ENCODE results near the gene CSPG4.

CSPG4 gene

DNA sequence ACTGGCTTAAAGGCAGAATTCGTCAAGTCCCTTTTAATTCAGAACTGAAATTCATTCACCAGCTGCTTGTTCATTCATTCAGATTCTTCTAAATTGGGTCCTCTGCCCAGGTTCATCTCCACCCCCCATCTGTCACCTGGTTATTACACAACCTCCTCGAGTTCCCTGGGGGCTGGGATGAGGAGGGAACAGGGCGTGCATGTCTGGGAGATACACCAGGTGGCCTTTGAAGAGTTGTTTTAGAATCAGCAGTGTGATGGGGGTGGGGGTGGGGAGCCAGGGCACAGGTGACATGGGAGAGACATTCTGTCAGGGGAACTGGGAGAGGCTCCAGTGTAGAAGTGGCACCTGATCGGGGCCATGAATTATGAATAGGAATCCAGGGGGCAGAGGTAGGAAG is 56.7 kb downstream of the CSPG4 start:
- H3K4me1 ChIP-seq (ENCODE audit: control insufficient read depth in 2 of 2, insufficient read depth in 2 of 2, low read length in 2 of 2), result peaks cover 32 to 33% of the 10 kb centered on the region in 2 donors
- H3K27me3 ChIP-seq (ENCODE audit: control insufficient read depth in 2 of 2, insufficient read depth in 2 of 2, low read length in 2 of 2), result no peaks in the 10 kb centered on the region
- no peak overlapping the region for H3K27ac ChIP-seq (ENCODE audit: low read depth in 2 of 2, low read length in 2 of 2)
- H3K9me3 ChIP-seq (ENCODE audit: control insufficient read depth in 2 of 2, low read length in 2 of 2), result no peaks in the 10 kb centered on the region
- peaks cover 19 to 26% of the 10 kb centered on the region in 2 donors for H3K36me3 ChIP-seq (ENCODE audit: control insufficient read depth in 2 of 2, insufficient read depth in 2 of 2, low read length in 2 of 2)
- H3K9ac ChIP-seq (ENCODE audit: low read depth in 1 of 2, low read length in 2 of 2), result no peak overlapping the region
- H3K4me3 ChIP-seq (ENCODE audit: low read length in 2 of 2), result no peak overlapping the region

DNA sequence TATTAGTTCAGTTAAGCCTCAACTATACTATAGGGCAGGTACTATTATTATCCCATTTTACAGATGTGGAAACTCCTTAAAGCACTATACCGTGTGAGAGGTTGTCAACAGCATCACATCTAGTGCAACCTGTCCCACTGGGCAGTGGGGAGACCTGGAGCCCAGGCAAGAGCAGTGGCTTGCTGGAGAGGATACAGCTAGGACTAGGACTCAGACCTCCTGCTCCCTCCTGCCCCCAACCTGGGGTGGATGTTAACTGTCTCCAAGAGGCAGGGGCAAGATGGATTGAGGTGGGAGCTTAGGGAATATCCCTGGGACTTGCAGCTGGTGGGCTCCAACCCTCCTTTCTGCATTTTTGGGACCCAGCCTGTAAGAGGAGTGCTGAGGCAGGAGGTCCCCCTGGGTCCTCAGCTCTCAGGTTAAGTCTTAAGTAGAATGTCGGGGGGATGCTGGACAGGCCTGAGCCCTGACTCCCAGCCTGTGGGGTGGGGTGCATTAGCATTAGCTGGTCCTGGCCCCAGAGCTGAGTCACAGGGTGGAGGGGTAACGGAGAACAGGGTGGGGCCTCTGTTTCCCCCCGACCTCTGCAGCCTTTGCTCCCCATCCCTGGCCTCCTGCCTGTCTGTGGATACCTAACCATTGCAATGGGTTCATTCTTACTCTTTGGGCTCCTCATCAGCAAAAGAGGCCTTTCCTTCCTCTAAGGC is 58.3 kb downstream of the CSPG4 start:
- H3K27me3 ChIP-seq (ENCODE audit: control insufficient read depth in 2 of 2, insufficient read depth in 2 of 2, low read length in 2 of 2), result no peaks in the 10 kb centered on the region
- no peaks in the 10 kb centered on the region for H3K9me3 ChIP-seq (ENCODE audit: control insufficient read depth in 2 of 2, low read length in 2 of 2)
- H3K9ac ChIP-seq (ENCODE audit: low read depth in 1 of 2, low read length in 2 of 2), result no peak overlapping the region
- peaks cover 12 to 38% of the 10 kb centered on the region in 2 donors for H3K36me3 ChIP-seq (ENCODE audit: control insufficient read depth in 2 of 2, insufficient read depth in 2 of 2, low read length in 2 of 2)
- H3K4me3 ChIP-seq (ENCODE audit: low read length in 2 of 2), result no peak overlapping the region
- no peak overlapping the region for H3K27ac ChIP-seq (ENCODE audit: low read depth in 2 of 2, low read length in 2 of 2)
- peaks cover 37 to 39% of the 10 kb centered on the region in 2 donors for H3K4me1 ChIP-seq (ENCODE audit: control insufficient read depth in 2 of 2, insufficient read depth in 2 of 2, low read length in 2 of 2)

DNA sequence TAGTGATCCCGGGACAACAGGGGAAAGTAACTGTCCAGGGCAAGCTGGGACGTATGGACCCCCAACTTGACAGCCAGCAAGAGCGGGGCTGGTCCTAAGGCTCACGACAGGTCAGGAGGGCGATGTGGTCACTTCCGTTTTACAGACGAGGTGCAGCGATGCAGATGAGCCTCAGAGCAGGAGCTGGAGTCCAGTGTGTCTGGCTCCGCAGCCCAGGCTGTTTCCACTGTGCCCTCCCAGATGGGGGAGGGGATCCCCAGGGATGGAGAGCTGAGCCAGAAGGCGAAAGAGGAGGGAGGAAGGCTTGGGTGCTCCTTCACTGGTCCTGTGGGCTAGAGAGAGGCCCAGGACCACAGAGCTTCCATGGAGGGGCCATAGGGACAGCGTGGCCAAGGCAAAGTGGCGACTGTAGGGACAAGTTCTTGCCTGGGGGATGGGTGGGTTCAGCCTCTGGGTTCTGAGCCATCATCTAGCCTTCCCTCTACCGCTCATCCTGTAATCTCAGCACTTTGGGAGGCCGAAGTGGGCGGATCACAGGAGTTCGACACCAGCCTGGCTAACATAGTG is 59.2 kb downstream of the CSPG4 start:
- Histone ChIP-seq H3K27me3 (ENCODE audit: control insufficient read depth in 2 of 2, insufficient read depth in 2 of 2, low read length in 2 of 2) (no peaks in the 10 kb centered on the region), H3K9me3 (ENCODE audit: control insufficient read depth in 2 of 2, low read length in 2 of 2) (no peaks in the 10 kb centered on the region), H3K9ac (ENCODE audit: low read depth in 1 of 2, low read length in 2 of 2) (no peak overlapping the region), H3K4me1 (ENCODE audit: control insufficient read depth in 2 of 2, insufficient read depth in 2 of 2, low read length in 2 of 2) (peaks cover 46 to 49% of the 10 kb centered on the region in 2 donors), H3K27ac (ENCODE audit: low read depth in 2 of 2, low read length in 2 of 2) (no peak overlapping the region), H3K36me3 (ENCODE audit: control insufficient read depth in 2 of 2, insufficient read depth in 2 of 2, low read length in 2 of 2) (peaks cover 12 to 37% of the 10 kb centered on the region in 2 donors), H3K4me3 (ENCODE audit: low read length in 2 of 2) (no peak overlapping the region)

DNA sequence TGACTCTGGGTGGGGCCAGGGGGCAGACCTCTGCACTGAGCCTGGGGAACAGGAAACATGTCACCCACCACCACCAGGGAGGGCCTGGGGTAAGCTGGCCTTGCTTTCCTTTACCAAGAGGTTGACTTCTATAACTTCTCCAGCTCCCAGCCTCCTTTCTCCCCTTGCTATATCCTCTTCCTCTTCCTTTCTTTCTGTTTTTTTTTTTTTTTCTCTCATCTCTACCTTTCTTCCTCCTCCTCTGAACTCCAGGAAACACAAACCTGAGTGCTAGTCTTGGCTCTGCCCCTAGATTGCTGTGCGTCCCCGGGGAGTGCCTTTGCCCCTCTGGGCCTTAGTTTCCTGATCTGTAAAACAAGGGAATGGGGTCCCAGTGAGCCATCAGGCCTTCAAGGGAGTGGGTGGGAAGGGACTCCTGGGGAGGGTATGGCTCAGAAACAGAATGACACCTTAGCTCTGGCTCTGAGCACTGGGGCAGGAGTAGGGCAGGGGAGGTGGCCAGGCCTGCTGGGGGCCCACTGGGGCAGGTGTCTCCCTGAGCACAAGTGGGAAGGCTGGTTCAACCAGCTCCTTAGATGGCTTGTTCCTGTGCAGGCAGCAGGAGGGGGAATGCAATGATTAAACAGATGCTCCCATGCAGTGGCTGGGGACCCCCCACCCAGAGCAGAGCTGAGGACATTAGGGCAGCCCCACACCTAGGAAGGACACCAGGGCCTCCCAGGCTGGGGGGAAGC is 60.7 kb downstream of the CSPG4 start:
- Histone ChIP-seq H3K36me3 (ENCODE audit: control insufficient read depth in 2 of 2, insufficient read depth in 2 of 2, low read length in 2 of 2) (peaks cover 7 to 23% of the 10 kb centered on the region in 2 donors), H3K4me1 (ENCODE audit: control insufficient read depth in 2 of 2, insufficient read depth in 2 of 2, low read length in 2 of 2) (peaks cover 47 to 51% of the 10 kb centered on the region in 2 donors), H3K9me3 (ENCODE audit: control insufficient read depth in 2 of 2, low read length in 2 of 2) (no peaks in the 10 kb centered on the region), H3K9ac (ENCODE audit: low read depth in 1 of 2, low read length in 2 of 2) (peak overlapping the region; percentile 41 to 52), H3K4me3 (ENCODE audit: low read length in 2 of 2) (peak overlapping the region; percentile 61 to 94), H3K27me3 (ENCODE audit: control insufficient read depth in 2 of 2, insufficient read depth in 2 of 2, low read length in 2 of 2) (no peaks in the 10 kb centered on the region), H3K27ac (ENCODE audit: low read depth in 2 of 2, low read length in 2 of 2) (peak overlapping the region; percentile 9 to 48)

DNA sequence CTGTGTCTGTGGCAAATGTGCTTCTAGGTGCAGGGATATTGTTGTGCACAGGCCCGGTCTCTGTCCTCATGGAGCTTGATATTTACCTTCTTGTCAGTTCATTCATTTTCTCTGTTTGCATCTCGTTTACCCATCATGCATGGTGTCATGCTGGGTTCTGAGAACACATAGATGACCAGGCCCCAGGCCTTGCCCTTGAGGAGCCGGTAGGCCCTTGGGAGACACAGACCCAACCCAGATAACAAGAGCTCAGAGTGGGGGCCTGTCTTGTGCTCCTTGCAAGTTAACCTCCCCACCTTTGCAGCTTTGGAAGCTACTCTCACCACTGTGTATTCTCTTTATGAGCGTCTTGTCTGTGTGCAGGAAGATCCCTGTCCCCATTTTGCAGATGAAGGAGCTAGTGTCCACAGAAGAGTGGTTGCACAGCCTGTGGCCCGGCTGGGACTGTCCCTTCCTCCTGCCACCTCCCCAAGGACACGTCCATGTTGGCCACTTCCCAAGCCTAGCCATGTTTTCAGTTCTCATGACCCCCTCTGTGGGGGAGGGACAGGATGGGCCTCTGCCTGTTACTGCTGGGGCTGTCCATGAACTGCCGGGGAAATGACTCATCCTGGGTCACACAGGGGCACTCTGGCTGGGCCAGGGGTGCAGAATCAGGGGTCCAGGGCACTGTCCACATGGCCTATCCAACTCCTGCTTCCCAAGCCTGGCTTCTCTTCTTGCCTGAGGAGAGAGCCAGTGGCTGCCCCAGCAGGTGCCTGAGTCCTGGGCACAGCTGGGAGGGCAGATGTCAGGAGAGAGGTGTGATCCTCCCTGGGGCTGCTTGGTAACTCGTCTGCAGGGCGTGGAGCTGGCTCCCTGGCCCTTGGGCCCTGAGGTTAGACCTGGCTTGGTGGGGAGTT is 61.5 kb downstream of the CSPG4 start:
- Histone ChIP-seq H3K4me3 (ENCODE audit: low read length in 2 of 2) (peak overlapping the region; percentile 61 to 94), H3K27ac (ENCODE audit: low read depth in 2 of 2, low read length in 2 of 2) (peak overlapping the region; percentile 9 to 48), H3K4me1 (ENCODE audit: control insufficient read depth in 2 of 2, insufficient read depth in 2 of 2, low read length in 2 of 2) (peaks cover 55 to 58% of the 10 kb centered on the region in 2 donors), H3K27me3 (ENCODE audit: control insufficient read depth in 2 of 2, insufficient read depth in 2 of 2, low read length in 2 of 2) (no peaks in the 10 kb centered on the region), H3K9ac (ENCODE audit: low read depth in 1 of 2, low read length in 2 of 2) (peak overlapping the region; percentile 34 to 52), H3K36me3 (ENCODE audit: control insufficient read depth in 2 of 2, insufficient read depth in 2 of 2, low read length in 2 of 2) (peaks cover 7 to 18% of the 10 kb centered on the region in 2 donors), H3K9me3 (ENCODE audit: control insufficient read depth in 2 of 2, low read length in 2 of 2) (no peaks in the 10 kb centered on the region)

DNA sequence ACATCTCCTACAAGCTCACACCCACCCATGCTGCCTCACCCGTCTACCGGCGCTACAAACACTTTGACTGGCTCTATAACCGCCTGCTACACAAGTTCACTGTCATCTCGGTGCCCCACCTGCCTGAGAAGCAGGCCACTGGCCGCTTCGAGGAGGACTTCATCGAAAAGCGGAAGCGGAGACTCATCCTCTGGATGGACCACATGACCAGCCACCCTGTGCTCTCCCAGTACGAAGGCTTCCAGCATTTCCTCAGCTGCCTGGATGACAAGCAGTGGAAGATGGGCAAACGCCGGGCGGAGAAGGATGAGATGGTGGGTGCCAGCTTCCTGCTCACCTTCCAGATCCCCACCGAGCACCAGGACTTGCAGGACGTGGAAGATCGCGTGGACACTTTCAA is 62.8 kb downstream of the CSPG4 start:
- peaks cover 56 to 58% of the 10 kb centered on the region in 2 donors for H3K4me1 ChIP-seq (ENCODE audit: control insufficient read depth in 2 of 2, insufficient read depth in 2 of 2, low read length in 2 of 2)
- H3K9me3 ChIP-seq (ENCODE audit: control insufficient read depth in 2 of 2, low read length in 2 of 2), result no peaks in the 10 kb centered on the region
- no peak overlapping the region for H3K27ac ChIP-seq (ENCODE audit: low read depth in 2 of 2, low read length in 2 of 2)
- no peak overlapping the region for H3K9ac ChIP-seq (ENCODE audit: low read depth in 1 of 2, low read length in 2 of 2)
- no peaks in the 10 kb centered on the region for H3K27me3 ChIP-seq (ENCODE audit: control insufficient read depth in 2 of 2, insufficient read depth in 2 of 2, low read length in 2 of 2)
- peaks cover 4 to 18% of the 10 kb centered on the region in 2 donors for H3K36me3 ChIP-seq (ENCODE audit: control insufficient read depth in 2 of 2, insufficient read depth in 2 of 2, low read length in 2 of 2)
- H3K4me3 ChIP-seq (ENCODE audit: low read length in 2 of 2), result peak overlapping the region in 1 of 2 donors; percentile 94

DNA sequence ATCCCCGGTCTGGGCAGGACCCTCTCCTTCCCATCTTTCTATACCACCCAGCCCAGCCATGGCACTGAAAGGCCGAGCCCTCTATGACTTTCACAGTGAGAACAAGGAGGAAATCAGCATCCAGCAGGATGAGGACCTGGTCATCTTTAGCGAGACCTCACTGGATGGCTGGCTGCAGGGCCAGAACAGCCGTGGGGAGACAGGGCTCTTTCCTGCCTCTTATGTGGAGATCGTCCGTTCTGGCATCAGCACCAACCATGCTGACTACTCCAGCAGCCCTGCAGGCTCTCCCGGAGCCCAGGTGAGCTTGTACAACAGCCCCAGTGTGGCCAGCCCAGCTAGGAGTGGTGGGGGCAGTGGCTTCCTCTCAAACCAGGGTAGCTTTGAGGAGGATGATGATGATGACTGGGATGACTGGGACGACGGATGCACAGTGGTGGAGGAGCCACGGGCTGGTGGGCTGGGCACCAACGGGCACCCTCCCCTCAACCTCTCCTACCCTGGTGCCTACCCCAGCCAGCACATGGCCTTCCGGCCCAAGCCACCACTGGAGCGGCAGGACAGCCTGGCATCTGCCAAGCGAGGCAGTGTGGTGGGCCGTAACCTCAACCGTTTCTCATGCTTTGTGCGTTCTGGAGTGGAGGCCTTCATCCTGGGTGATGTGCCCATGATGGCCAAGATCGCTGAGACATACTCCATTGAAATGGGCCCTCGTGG is 63.4 kb downstream of the CSPG4 start:
- Histone ChIP-seq H3K4me3 (ENCODE audit: low read length in 2 of 2) (peak overlapping the region; percentile 71 to 94), H3K9ac (ENCODE audit: low read depth in 1 of 2, low read length in 2 of 2) (peak overlapping the region; percentile 8 to 79), H3K27ac (ENCODE audit: low read depth in 2 of 2, low read length in 2 of 2) (peak overlapping the region; percentile 93), H3K36me3 (ENCODE audit: control insufficient read depth in 2 of 2, insufficient read depth in 2 of 2, low read length in 2 of 2) (peaks cover 0 to 16% of the 10 kb centered on the region in 2 donors), H3K27me3 (ENCODE audit: control insufficient read depth in 2 of 2, insufficient read depth in 2 of 2, low read length in 2 of 2) (no peaks in the 10 kb centered on the region), H3K4me1 (ENCODE audit: control insufficient read depth in 2 of 2, insufficient read depth in 2 of 2, low read length in 2 of 2) (peaks cover 55 to 58% of the 10 kb centered on the region in 2 donors), H3K9me3 (ENCODE audit: control insufficient read depth in 2 of 2, low read length in 2 of 2) (no peaks in the 10 kb centered on the region)

DNA sequence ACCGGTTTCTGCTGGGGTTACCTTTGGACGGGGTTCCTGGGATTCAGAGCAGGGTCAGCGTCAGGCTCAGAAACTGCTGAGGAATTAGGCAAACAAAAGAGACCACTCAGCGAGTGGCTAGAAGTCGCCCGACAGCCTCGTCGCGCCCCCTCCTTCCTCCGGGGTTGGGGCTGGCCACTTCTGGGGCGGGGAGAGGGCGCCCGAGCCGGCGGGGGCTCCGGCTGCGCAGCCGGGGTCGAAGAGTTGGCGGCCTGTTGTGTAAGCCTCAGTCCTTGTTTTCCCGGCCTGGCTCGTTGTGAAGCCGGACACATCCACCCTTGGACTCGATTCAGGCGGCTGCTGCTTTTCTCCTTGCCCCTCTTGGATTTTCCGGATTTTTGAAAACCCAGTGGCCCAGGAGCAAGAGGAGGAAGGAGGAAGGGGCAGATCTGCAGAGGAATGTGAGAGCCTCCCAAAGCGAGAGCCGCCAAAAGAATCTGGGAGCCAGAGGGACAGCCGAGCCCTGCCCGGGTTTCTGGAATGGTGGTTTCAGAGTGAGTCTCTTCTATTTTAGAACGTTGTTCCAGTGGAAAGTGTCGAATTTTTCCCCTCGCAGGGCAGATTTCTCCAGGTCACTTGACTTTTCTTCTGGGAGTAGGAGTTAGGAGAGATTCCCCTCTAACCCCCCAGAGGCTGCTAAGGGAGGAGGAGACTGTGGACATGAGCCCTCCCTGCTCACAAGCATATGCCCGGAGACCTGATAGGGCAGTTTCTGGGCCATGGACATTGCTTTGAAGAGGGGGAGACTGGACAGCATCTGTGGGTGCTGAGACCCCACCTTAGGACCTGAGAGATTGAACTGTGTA is 64.3 kb downstream of the CSPG4 start:
- peaks cover 52 to 56% of the 10 kb centered on the region in 2 donors for H3K4me1 ChIP-seq (ENCODE audit: control insufficient read depth in 2 of 2, insufficient read depth in 2 of 2, low read length in 2 of 2)
- H3K36me3 ChIP-seq (ENCODE audit: control insufficient read depth in 2 of 2, insufficient read depth in 2 of 2, low read length in 2 of 2), result peaks cover 0 to 14% of the 10 kb centered on the region in 2 donors
- peak overlapping the region; percentile 71 to 94 for H3K4me3 ChIP-seq (ENCODE audit: low read length in 2 of 2)
- H3K27me3 ChIP-seq (ENCODE audit: control insufficient read depth in 2 of 2, insufficient read depth in 2 of 2, low read length in 2 of 2), result no peaks in the 10 kb centered on the region
- peak overlapping the region; percentile 79 to 97 for H3K9ac ChIP-seq (ENCODE audit: low read depth in 1 of 2, low read length in 2 of 2)
- H3K9me3 ChIP-seq (ENCODE audit: control insufficient read depth in 2 of 2, low read length in 2 of 2), result no peaks in the 10 kb centered on the region
- H3K27ac ChIP-seq (ENCODE audit: low read depth in 2 of 2, low read length in 2 of 2), result peak overlapping the region; percentile 93
